Measurements from ENCODE around the gene SRMS. TPM values are rescaled to one million over a fixed set of nuclear protein-coding genes. Genes with fewer than 3 reads are reported as not detected.

The SRMS gene
- total RNA-seq, 1 experiment from 2014 or later = 1.4 TPM

DNA sequence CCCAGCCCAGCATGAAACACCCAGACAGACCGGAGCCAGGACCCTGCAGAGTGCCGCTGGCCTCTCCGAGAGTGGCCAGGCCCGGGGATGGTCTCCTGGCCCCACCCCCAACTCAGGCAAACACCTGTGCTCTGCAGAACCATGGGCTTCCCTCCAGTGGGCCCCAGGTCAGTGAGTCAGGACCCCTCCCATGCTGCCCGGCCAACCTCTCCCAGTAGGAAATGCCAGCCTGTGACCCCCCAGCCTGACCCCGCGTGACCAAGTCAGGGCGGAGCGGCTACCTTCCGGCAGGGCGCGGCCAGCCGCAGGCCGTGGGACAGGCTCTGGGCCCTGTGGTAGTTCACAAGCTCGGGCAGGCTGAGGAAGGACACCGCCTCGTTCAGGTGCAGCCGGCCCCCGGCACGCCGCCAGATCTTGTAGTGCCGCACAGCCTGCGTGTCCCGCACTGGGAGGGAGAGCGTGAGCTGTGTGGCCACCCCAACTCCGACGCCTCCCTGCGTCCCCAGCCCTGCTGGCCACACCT is 13.6 kb downstream of the SRMS start:
- no peaks in the 10 kb centered on the region for H3K36me3 Mint-ChIP-seq (ENCODE audit: insufficient read depth, unreplicated experiment)
- intact Hi-C loops (cut with micrococcal nuclease) = loop anchor here (10.0 kb wide), 1 partner anchor 111 kb away; no protein-coding TSS in a partner anchor
- H3K27ac Mint-ChIP-seq (ENCODE audit: low read depth, unreplicated experiment) = no peak overlapping the region
- peak; percentile 74 for DNase-seq (ENCODE audit: unreplicated experiment)
- H3K27me3 Mint-ChIP-seq (ENCODE audit: insufficient read depth, unreplicated experiment) = no peaks in the 10 kb centered on the region
- TF ChIP-seq, protein P1, sequence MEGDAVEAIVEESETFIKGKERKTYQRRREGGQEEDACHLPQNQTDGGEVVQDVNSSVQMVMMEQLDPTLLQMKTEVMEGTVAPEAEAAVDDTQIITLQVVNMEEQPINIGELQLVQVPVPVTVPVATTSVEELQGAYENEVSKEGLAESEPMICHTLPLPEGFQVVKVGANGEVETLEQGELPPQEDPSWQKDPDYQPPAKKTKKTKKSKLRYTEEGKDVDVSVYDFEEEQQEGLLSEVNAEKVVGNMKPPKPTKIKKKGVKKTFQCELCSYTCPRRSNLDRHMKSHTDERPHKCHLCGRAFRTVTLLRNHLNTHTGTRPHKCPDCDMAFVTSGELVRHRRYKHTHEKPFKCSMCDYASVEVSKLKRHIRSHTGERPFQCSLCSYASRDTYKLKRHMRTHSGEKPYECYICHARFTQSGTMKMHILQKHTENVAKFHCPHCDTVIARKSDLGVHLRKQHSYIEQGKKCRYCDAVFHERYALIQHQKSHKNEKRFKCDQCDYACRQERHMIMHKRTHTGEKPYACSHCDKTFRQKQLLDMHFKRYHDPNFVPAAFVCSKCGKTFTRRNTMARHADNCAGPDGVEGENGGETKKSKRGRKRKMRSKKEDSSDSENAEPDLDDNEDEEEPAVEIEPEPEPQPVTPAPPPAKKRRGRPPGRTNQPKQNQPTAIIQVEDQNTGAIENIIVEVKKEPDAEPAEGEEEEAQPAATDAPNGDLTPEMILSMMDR (IDR thresholded peaks at IDR 0.05; ENCODE audit: unreplicated experiment) = no peak
- CTCF ChIA-PET = interaction anchor here (1.0 kb wide), 1 partner anchor 12 kb away, joined by 3 read pairs; no protein-coding TSS in a partner anchor
- H3K4me3 Mint-ChIP-seq (ENCODE audit: unreplicated experiment) = no peak overlapping the region
- POLR2A ChIA-PET = interaction anchor here (0.6 to 11.8 kb wide), 11 partner anchors 8 to 447 kb away, joined by 3 to 124 read pairs (median 4); partner anchors contain the start of genes GMEB2, PPDPF, PRPF6 and TPD52L2
- no peaks in the 10 kb centered on the region for H3K9me3 Mint-ChIP-seq (ENCODE audit: unreplicated experiment)
- peaks cover 21% of the 10 kb centered on the region for H3K4me1 Mint-ChIP-seq (ENCODE audit: insufficient read depth, unreplicated experiment)
- BruUV-seq (replicated peaks) = no TSS peak

DNA sequence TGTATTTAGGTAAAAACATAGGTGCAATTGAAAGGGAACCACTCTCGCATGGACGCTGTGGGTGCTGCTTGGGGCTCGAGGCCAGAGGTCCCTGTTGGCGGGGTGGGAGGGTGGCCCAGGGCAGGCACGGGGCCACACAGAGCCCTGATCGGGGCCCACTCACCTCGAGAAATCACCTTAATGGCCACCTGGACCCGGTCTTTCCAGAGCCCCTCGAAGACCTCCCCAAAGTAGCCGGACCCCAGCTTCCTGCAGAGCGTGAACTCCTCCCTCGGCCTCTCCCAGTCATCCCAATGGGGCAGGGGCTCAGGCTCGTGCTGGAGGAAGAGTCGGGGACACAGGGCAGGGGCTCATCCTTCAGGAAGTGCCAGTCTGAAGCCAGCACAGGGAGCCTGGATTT is 14.2 kb downstream of the SRMS start:
- no TSS peak for BruUV-seq (replicated peaks)
- TF ChIP-seq, protein P1 (IDR thresholded peaks at IDR 0.05; ENCODE audit: unreplicated experiment) = no peak
- DNase-seq (ENCODE audit: unreplicated experiment) = no peak
- CTCF ChIA-PET = interaction anchor here (1.0 kb wide), 1 partner anchor 11 kb away, joined by 3 read pairs; no protein-coding TSS in a partner anchor
- H3K9me3 Mint-ChIP-seq (ENCODE audit: unreplicated experiment) = no peaks in the 10 kb centered on the region
- H3K4me3 Mint-ChIP-seq (ENCODE audit: unreplicated experiment) = no peak overlapping the region
- no peaks in the 10 kb centered on the region for H3K27me3 Mint-ChIP-seq (ENCODE audit: insufficient read depth, unreplicated experiment)
- peaks cover 21% of the 10 kb centered on the region for H3K4me1 Mint-ChIP-seq (ENCODE audit: insufficient read depth, unreplicated experiment)
- intact Hi-C loops (cut with micrococcal nuclease) = loop anchor here (10.0 kb wide), 1 partner anchor 111 kb away; no protein-coding TSS in a partner anchor
- H3K36me3 Mint-ChIP-seq (ENCODE audit: insufficient read depth, unreplicated experiment) = no peaks in the 10 kb centered on the region
- POLR2A ChIA-PET = interaction anchor here (0.6 to 11.8 kb wide), 4 partner anchors 11 to 658 kb away, joined by 3 to 124 read pairs (median 8); partner anchors contain the start of genes PPDPF and TPD52L2
- H3K27ac Mint-ChIP-seq (ENCODE audit: low read depth, unreplicated experiment) = no peak overlapping the region

DNA sequence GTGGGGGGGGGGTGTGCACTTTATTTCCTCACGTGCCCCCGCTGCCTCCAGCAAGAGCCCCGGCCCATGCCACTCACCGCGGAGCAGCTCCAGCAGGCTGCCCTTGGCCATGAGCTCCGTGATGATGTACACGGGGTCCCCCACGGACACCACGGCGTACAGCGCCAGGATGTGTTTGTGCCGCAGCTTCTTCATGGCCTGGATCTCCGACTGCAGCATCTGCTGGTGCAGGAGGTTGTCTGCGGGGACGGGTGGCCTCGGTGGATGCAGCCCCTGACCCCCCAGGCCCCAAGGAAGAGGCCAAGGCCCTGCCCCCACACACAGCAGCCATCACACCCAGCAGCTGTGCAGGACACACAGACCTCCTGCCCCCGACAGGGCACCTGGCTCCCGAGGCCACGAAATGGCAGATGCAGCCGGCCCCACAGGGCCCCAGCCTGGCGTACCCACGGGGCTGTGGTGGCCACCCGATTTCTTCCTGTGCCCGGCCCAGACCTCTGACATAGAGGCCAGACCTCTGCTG is 15.0 kb downstream of the SRMS start:
- no peak overlapping the region for H3K27ac Mint-ChIP-seq (ENCODE audit: low read depth, unreplicated experiment)
- no peaks in the 10 kb centered on the region for H3K27me3 Mint-ChIP-seq (ENCODE audit: insufficient read depth, unreplicated experiment)
- H3K36me3 Mint-ChIP-seq (ENCODE audit: insufficient read depth, unreplicated experiment) = no peaks in the 10 kb centered on the region
- no peak overlapping the region for H3K4me3 Mint-ChIP-seq (ENCODE audit: unreplicated experiment)
- ChIA-PET CTCF (no interaction called here), POLR2A (interaction anchor here (2.0 to 11.8 kb wide), 2 partner anchors 10 to 333 kb away, joined by 7 to 124 read pairs; partner anchors contain the start of genes PPDPF and TPD52L2)
- no peaks in the 10 kb centered on the region for H3K9me3 Mint-ChIP-seq (ENCODE audit: unreplicated experiment)
- DNase-seq (ENCODE audit: unreplicated experiment) = no peak
- TF ChIP-seq, protein P1 (IDR thresholded peaks at IDR 0.05; ENCODE audit: unreplicated experiment) = no peak
- H3K4me1 Mint-ChIP-seq (ENCODE audit: insufficient read depth, unreplicated experiment) = peaks cover 21% of the 10 kb centered on the region
- intact Hi-C loops (cut with micrococcal nuclease) = loop anchor here (10.0 kb wide), 1 partner anchor 112 kb away; no protein-coding TSS in a partner anchor
- BruUV-seq (replicated peaks) = no TSS peak

DNA sequence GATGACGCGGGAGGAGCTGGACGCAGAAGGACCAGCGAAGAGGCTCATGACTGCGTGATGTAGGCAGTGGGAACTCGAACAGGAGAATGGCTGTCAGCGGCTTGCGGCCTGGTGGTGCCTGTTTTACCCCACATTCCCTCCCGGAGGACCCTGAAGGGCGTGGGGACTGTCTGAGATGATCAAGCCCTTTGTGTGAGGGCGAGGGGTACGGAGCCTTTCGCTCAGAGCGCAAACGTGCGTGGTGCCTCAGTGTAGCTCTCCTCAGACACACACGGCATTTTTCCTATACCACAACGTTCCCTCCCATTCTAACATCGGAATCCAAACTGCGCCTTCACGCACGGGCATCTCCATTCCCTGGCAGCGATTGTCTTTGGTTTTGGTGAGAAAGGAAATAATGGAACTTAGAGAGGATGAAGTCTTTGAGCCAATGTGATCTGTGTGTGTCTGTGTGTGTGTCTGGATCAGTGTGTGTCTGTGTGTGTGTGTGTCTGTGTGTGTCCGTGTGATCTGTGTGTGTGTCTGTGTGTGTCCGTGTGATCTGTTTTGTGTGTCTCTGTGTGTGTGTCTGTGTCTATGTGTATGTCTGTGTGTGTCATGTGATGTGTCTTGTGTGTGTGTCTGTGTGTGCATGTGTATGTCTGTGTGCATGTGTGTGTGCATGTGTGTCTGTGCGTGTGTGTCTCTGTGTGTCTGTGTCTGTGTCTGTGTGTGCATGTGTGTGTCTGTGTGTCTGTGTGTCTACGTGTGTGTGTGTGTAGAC is 15.7 kb downstream of the SRMS start:
- TF ChIP-seq, protein P1 (IDR thresholded peaks at IDR 0.05; ENCODE audit: unreplicated experiment) = no peak
- POLR2A ChIA-PET = interaction anchor here (11.8 kb wide), 1 partner anchor 10 kb away, joined by 124 read pairs; the partner anchor contains the start of gene PPDPF
- Mint-ChIP-seq H3K36me3 (ENCODE audit: insufficient read depth, unreplicated experiment) (no peaks in the 10 kb centered on the region), H3K4me1 (ENCODE audit: insufficient read depth, unreplicated experiment) (peaks cover 21% of the 10 kb centered on the region), H3K9me3 (ENCODE audit: unreplicated experiment) (no peaks in the 10 kb centered on the region), H3K27me3 (ENCODE audit: insufficient read depth, unreplicated experiment) (no peaks in the 10 kb centered on the region), H3K27ac (ENCODE audit: low read depth, unreplicated experiment) (no peak overlapping the region), H3K4me3 (ENCODE audit: unreplicated experiment) (no peak overlapping the region)
- intact Hi-C loops (cut with micrococcal nuclease) = loop anchor here (10.0 kb wide), 1 partner anchor 113 kb away; no protein-coding TSS in a partner anchor
- no TSS peak for BruUV-seq (replicated peaks)
- CTCF ChIA-PET = interaction anchor here (0.9 kb wide), 1 partner anchor 36 kb away, joined by 4 read pairs; no protein-coding TSS in a partner anchor
- no peak for DNase-seq (ENCODE audit: unreplicated experiment)
